Peyer's patch (tissue), 4 donors: ENCODE results near the gene PCNA.

ENCODE experiments used
- CTCF ChIP-seq, 6 experiments: fragments of 450-650 bp in 4 of 6; fragments of 200-600 bp in 2 of 6; sonication (generic) in 1 of 6; IDR thresholded peaks; one replicate each; pipeline ENCODE4 v1.5.1; 2017 to 2019; ENCODE audit warnings: antibody characterized with exemption in 6 of 6, mild to moderate bottlenecking in 3 of 6, moderate library complexity in 1 of 6
- POLR2A ChIP-seq, 2 donors: fragments of 450-650 bp; IDR thresholded peaks; one replicate each; pipeline ENCODE4 v1.5.1; 2017; ENCODE audit warnings: antibody characterized with exemption in 2 of 2, mild to moderate bottlenecking in 2 of 2, moderate library complexity in 2 of 2

GRCh38 chr20:5065166-5065878 is 54.4 kb downstream of the PCNA start:
- TF ChIP-seq POLR2A (IDR thresholded peaks at IDR 0.05) (no peak), CTCF (IDR thresholded peaks at IDR 0.05) (no peak)
